Melanocyte of skin (primary cell): ENCODE results near the gene DSN1. TPM values are rescaled to one million over a fixed set of nuclear protein-coding genes. Genes with fewer than 3 reads are reported as not detected.

Source experiments
- total RNA-seq, 2 donors: library from RNA; depleted of rRNA; stranded (reverse); fragments of >200 nt; gene quantifications; 2 replicates each; pipeline ENCODE4 v1.2.3, GENCODE V29; 2012

DSN1 gene, protein sequence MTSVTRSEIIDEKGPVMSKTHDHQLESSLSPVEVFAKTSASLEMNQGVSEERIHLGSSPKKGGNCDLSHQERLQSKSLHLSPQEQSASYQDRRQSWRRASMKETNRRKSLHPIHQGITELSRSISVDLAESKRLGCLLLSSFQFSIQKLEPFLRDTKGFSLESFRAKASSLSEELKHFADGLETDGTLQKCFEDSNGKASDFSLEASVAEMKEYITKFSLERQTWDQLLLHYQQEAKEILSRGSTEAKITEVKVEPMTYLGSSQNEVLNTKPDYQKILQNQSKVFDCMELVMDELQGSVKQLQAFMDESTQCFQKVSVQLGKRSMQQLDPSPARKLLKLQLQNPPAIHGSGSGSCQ
- total RNA-seq = 10 to 100 TPM; 12.7 to 21.6 TPM

DNA sequence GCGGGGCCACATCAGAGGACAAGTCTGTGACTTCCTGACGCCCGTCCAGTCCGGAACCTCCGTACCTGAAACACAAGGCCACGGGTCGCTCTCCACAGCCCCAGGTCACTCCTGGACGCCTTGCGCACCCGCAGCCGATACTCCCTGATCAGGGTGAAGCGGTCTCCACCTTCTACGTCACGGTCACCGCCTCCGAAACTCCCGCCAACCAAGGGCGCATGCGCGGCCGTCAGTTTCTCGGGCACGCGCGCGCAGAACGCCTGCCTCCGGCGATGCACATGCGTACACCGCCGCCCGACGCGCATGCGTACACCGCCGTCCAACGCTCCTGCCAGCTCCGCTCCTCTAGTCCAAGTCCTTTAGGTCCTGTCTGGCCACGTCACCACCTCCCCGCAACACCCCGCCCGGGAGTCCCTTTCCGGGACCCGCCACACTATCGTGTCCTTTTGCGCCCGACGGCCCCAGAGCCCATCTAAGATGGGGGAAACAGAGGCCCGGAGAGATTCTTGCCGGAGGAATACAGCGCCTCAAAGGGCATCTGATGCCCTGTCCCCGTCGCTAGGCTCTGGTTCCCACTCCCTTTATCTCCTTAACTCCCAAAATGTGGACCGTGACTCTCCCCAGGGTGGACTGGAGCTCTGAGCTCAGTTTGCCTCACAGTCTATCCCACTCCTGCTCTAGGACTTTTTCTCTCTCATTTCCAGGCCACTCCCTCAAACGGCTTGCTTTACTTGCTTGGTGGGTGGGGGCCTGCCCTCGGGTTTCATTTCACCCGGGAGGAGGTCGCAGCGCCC, at the start of gene DSN1:
TSS of gene DSN1 (minus strand) at position 167 of the 794 bp plus-strand sequence. CDS start 2,305 bp downstream, outside the sequence.

DNA sequence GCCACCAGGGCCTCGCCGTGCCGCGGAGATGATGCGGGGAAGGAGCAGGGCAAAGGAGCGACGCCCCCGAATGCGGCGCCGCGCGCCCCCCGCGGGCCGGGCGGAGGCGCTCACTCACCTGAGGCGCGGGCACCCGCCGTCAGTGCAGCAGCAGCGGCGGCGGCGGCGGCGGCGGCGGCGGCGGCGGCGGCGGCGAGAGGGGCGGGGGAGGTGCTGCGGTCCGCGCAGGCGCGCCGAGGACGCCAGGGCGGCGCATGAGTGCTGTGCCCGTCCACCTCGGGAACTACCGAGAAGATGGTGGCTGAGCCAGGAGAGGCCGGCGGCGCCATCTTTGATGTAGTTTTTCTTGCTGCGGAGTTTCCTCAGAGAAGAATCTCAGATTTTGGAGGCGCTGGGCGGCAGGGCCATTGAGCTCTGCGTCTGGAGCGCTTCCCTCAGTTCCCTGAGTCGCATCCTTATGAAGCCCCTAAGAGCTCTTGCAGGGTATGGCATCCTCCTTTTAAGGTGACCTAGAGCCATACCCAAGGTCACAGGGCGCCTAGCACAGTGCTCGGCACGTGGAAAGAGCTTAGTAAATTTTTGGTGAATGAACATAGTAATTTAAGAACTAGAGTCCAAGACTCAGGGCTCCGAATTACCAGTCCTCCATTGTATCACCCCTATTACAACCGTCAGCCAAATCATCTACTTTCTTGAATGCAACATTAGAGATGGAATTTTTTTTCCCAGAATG, 27.5 kb downstream of the DSN1 start, which contains the start of gene NDRG3:
TSS of gene NDRG3 (minus strand) at position 164 of the 733 bp plus-strand sequence. CDS start 24,355 bp downstream, outside the sequence.

Other genes starting within 250 kb of the DSN1 start
- 1 to 10 TPM; 5.5 to 7.3 TPM for gene MYL9, start 232.2 kb downstream of the DSN1 start, total RNA-seq
- gene TGIF2, start 200.2 kb downstream of the DSN1 start, total RNA-seq = 10 to 100 TPM; 15.1 to 18.0 TPM
- 100 to 1,000 TPM in 1 of 2 donors, 10 to 100 TPM in 1; 54.4 to 121 TPM for gene RAB5IF, start 168.0 kb downstream of the DSN1 start, total RNA-seq
- gene SLA2, start 127.6 kb downstream of the DSN1 start, total RNA-seq = not detected
- 10 to 100 TPM; 21.3 to 23.3 TPM for gene NDRG3, start 27.7 kb downstream of the DSN1 start, total RNA-seq
- not detected for gene TLDC2, start 102.4 kb upstream of the DSN1 start, total RNA-seq
- 100 to 1,000 TPM in 1 of 2 donors, 10 to 100 TPM in 1; 82.9 to 156 TPM for gene SAMHD1, start 177.9 kb upstream of the DSN1 start, total RNA-seq